SK-N-SH treated with all-trans-retinoic acid at 6 μM for 48 hours (cell line): ENCODE data around the gene STAMBPL1.

Source experiments
- ATAC-seq: fragments of 200-7000 bp; cut with Tn5 transposase; 3 replicates; pipeline ENCODE4 v1.9.1; 2020; ENCODE audit warnings: mild to moderate bottlenecking, moderate library complexity
- ARNTL ChIP-seq: fragments of 450-650 bp; formaldehyde crosslinking; IDR thresholded peaks from 2 replicates; pipeline ENCODE4 v1.5.0; 2020; ENCODE audit warnings: low read depth, mild to moderate bottlenecking, moderate library complexity, borderline replicate concordance
- BACH2 ChIP-seq: fragments of 250-450 bp; sonication (Bioruptor Pico); IDR thresholded peaks from 2 replicates; pipeline ENCODE4 v1.9.0; 2021; ENCODE audit warnings: mild to moderate bottlenecking, borderline replicate concordance
- CREB5 ChIP-seq: fragments of 250-450 bp; sonication (Bioruptor Pico); IDR thresholded peaks from 2 replicates; pipeline ENCODE4 v1.5.1; 2020; ENCODE audit warnings: low read depth, mild to moderate bottlenecking, moderate library complexity
- CSDC2 ChIP-seq: fragments of 250-450 bp; sonication (Bioruptor Pico); IDR thresholded peaks from 2 replicates; pipeline ENCODE4 v1.5.0; 2020; ENCODE audit warnings: mild to moderate bottlenecking, moderate library complexity
- CSRNP3 ChIP-seq: fragments of 250-450 bp; sonication (Bioruptor Pico); IDR thresholded peaks from 2 replicates; pipeline ENCODE4 v1.5.1; 2021; ENCODE audit warnings: mild to moderate bottlenecking, moderate library complexity
- ESRRG ChIP-seq: fragments of 250-450 bp; sonication (Bioruptor Pico); IDR thresholded peaks from 2 replicates; pipeline ENCODE4 v1.6.1; 2021; ENCODE audit warnings: mild to moderate bottlenecking
- GLIS3 ChIP-seq: fragments of 250-450 bp; sonication (Bioruptor Pico); IDR thresholded peaks from 2 replicates; pipeline ENCODE4 v1.5.0; 2020; ENCODE audit warnings: mild to moderate bottlenecking, moderate library complexity
- ISL1 ChIP-seq: fragments of 250-450 bp; sonication (Bioruptor Pico); IDR thresholded peaks from 2 replicates; pipeline ENCODE4 v2.1.2; 2022; ENCODE audit warnings: mild to moderate bottlenecking, moderate library complexity
- OSR1 ChIP-seq: fragments of 250-450 bp; sonication (Bioruptor Pico); IDR thresholded peaks from 2 replicates; pipeline ENCODE4 v1.8.0; 2022; ENCODE audit warnings: moderate library complexity, mild to moderate bottlenecking, inconsistent platforms
- PATZ1 ChIP-seq: fragments of 250-450 bp; sonication (Bioruptor Pico); IDR thresholded peaks from 2 replicates; pipeline ENCODE4 v1.8.0; 2020; ENCODE audit warnings: mild to moderate bottlenecking, moderate library complexity, borderline replicate concordance
- POU6F1 ChIP-seq: fragments of 250-450 bp; sonication (Bioruptor Pico); IDR thresholded peaks from 2 replicates; pipeline ENCODE4 v1.8.0; 2021; ENCODE audit warnings: low read depth, mild to moderate bottlenecking, moderate library complexity, borderline replicate concordance
- PPARA ChIP-seq: fragments of 250-450 bp; sonication (Bioruptor Pico); IDR thresholded peaks from 2 replicates; pipeline ENCODE4 v1.5.0; 2020; ENCODE audit warnings: mild to moderate bottlenecking, borderline replicate concordance
- RARB ChIP-seq: fragments of 250-450 bp; sonication (Bioruptor Pico); IDR thresholded peaks from 2 replicates; pipeline ENCODE4 v1.8.0; 2021; ENCODE audit warnings: mild to moderate bottlenecking, moderate library complexity
- TCF4 ChIP-seq: fragments of 250-450 bp; sonication (Bioruptor Pico); IDR thresholded peaks from 2 replicates; pipeline ENCODE4 v1.8.0; 2021; ENCODE audit warnings: mild to moderate bottlenecking, moderate library complexity, borderline replicate concordance
- TOX ChIP-seq: fragments of 250-450 bp; sonication (Bioruptor Pico); IDR thresholded peaks from 2 replicates; pipeline ENCODE4 v1.8.0; 2021; ENCODE audit warnings: mild to moderate bottlenecking, moderate library complexity, borderline replicate concordance
- TSHZ2 ChIP-seq: fragments of 250-450 bp; sonication (Bioruptor Pico); IDR thresholded peaks from 2 replicates; pipeline ENCODE4 v1.5.0; 2020; ENCODE audit warnings: mild to moderate bottlenecking, moderate library complexity
- ZC3H10 ChIP-seq: fragments of 250-450 bp; sonication (Bioruptor Pico); IDR thresholded peaks from 2 replicates; pipeline ENCODE4 v1.5.1; 2021; ENCODE audit warnings: mild to moderate bottlenecking, moderate library complexity
- ZFP30 ChIP-seq: fragments of 450-650 bp; formaldehyde crosslinking; IDR thresholded peaks from 2 replicates; pipeline ENCODE4 v1.5.0; 2022; ENCODE audit warnings: mild to moderate bottlenecking, moderate library complexity
- ZNF565 ChIP-seq: fragments of 450-650 bp; formaldehyde crosslinking; conservative IDR thresholded peaks from 2 replicates; pipeline ENCODE4 v1.5.0; 2020; ENCODE audit warnings: low read depth, mild to moderate bottlenecking, moderate library complexity
- ZNF70 ChIP-seq: fragments of 450-650 bp; formaldehyde crosslinking; IDR thresholded peaks from 2 replicates; pipeline ENCODE4 v1.5.0; 2020; ENCODE audit warnings: mild to moderate bottlenecking, moderate library complexity
- ZNF8 ChIP-seq: fragments of 450-650 bp; formaldehyde crosslinking; IDR thresholded peaks from 2 replicates; pipeline ENCODE4 v1.5.0; 2020; ENCODE audit warnings: mild to moderate bottlenecking, moderate library complexity

The STAMBPL1 gene

GRCh38 chr10:88880282-88881076 is 434 bp downstream of the STAMBPL1 start (continued):
- TF ChIP-seq PATZ1, result no peak
- no peak for TF ChIP-seq OSR1 (CRISPR knock-in tag)
- no peak for TF ChIP-seq ZC3H10 (CRISPR knock-in tag)
- no peak for TF ChIP-seq POU6F1 (CRISPR knock-in tag)
- 0 out of 2 replicates have a peak, but pooled peaks have one; percentile 15 for TF ChIP-seq CSDC2 (CRISPR knock-in tag)
- no peak for TF ChIP-seq BACH2

- peak; percentile 2; the same call in 2 of the 3 replicates for ATAC-seq
- TF ChIP-seq CREB5 (CRISPR knock-in tag), result no peak
- TF ChIP-seq CSDC2 (CRISPR knock-in tag), result no peak
- no peak for TF ChIP-seq TCF4 (CRISPR knock-in tag)
- TF ChIP-seq ZC3H10 (CRISPR knock-in tag), result 0 out of 2 replicates have a peak, but pooled peaks have one; percentile 47
- TF ChIP-seq ISL1 (CRISPR knock-in tag), result peak; percentile 72
- TF ChIP-seq TOX (CRISPR knock-in tag), result peak; percentile 78; the same call in 1 of the 2 replicates
- no peak for TF ChIP-seq ZNF8 (CRISPR knock-in tag)
- TF ChIP-seq ZNF70 (CRISPR knock-in tag), result no peak
Measured at GRCh38 chr10:88881320-88881719, 1.3 kb downstream of the STAMBPL1 start.

- TF ChIP-seq ZNF565 (CRISPR knock-in tag) (no peak), ZC3H10 (CRISPR knock-in tag) (no peak), ISL1 (CRISPR knock-in tag) (no peak), POU6F1 (CRISPR knock-in tag) (no peak), CSDC2 (CRISPR knock-in tag) (no peak), OSR1 (CRISPR knock-in tag) (no peak), TOX (CRISPR knock-in tag) (no peak), CSRNP3 (CRISPR knock-in tag) (no peak), ARNTL (no peak), RARB (CRISPR knock-in tag) (no peak), TCF4 (CRISPR knock-in tag) (no peak), CREB5 (CRISPR knock-in tag) (no peak), PPARA (CRISPR knock-in tag) (no peak), ZNF70 (CRISPR knock-in tag) (no peak), ESRRG (CRISPR knock-in tag) (no peak), TSHZ2 (no peak), GLIS3 (no peak), ZFP30 (no peak)
- no peak for ATAC-seq
Measured at GRCh38 chr10:88881922-88882645, 2.0 kb downstream of the STAMBPL1 start.
